Mesenchymal stem cell (in vitro differentiated cells and primary cell): ENCODE data around the gene TEX38.

ENCODE experiments used
- DNase-seq: peaks from one replicate; pipeline ENCODE4 v3.0.0-alpha.2; 2013
- H2AFZ ChIP-seq: one replicate; pipeline ENCODE4 v1.6.1; 2013; ENCODE audit warnings: low read depth, mild to moderate bottlenecking, control low read depth, inconsistent platforms, low read length, moderate library complexity
- H2AK5ac ChIP-seq: 2 replicates; pipeline ENCODE4 v1.6.1; 2013; ENCODE audit warnings: low read length, moderate library complexity, mild to moderate bottlenecking, inconsistent platforms; ENCODE audit not compliant: severe bottlenecking
- H2BK120ac ChIP-seq: one replicate; pipeline ENCODE4 v1.6.1; 2013; ENCODE audit warnings: low read depth, mild to moderate bottlenecking, inconsistent platforms, low read length, moderate library complexity
- H2BK12ac ChIP-seq, 2 experiments: one replicate each; pipeline ENCODE4 v1.6.1; 2013; ENCODE audit warnings: inconsistent platforms in 2 of 2, low read length in 2 of 2, mild to moderate bottlenecking in 2 of 2, moderate library complexity in 2 of 2, control low read depth in 1 of 2
- H2BK15ac ChIP-seq: one replicate; pipeline ENCODE4 v1.6.1; 2013; ENCODE audit warnings: mild to moderate bottlenecking, low read depth, inconsistent platforms; ENCODE audit not compliant: poor library complexity, severe bottlenecking
- H2BK5ac ChIP-seq: 2 replicates; pipeline ENCODE4 v1.6.1; 2013; ENCODE audit warnings: low read depth, mild to moderate bottlenecking, low read length, control low read depth, inconsistent platforms; ENCODE audit not compliant: poor library complexity, severe bottlenecking
- H3K14ac ChIP-seq, 2 experiments: one replicate each; pipeline ENCODE4 v1.6.1; 2013; ENCODE audit warnings: inconsistent platforms in 2 of 2, low read length in 2 of 2, control low read depth in 1 of 2, mild to moderate bottlenecking in 1 of 2, moderate library complexity in 1 of 2
- H3K18ac ChIP-seq, 2 experiments: one replicate each; pipeline ENCODE4 v1.6.1; 2013; ENCODE audit warnings: inconsistent platforms in 2 of 2, low read length in 2 of 2, control low read depth in 1 of 2, low read depth in 1 of 2, mild to moderate bottlenecking in 1 of 2
- H3K23ac ChIP-seq, 2 experiments: one replicate each; pipeline ENCODE4 v1.6.1; 2013; ENCODE audit warnings: inconsistent platforms in 2 of 2, low read length in 2 of 2, mild to moderate bottlenecking in 2 of 2, moderate library complexity in 2 of 2, control low read depth in 1 of 2
- H3K27ac ChIP-seq: 2 replicates; pipeline ENCODE4 v1.5.1; 2013; ENCODE audit warnings: mild to moderate bottlenecking, moderate library complexity, low read length, control low read depth, inconsistent platforms; ENCODE audit not compliant: poor library complexity, severe bottlenecking
- H3K27me3 ChIP-seq, 2 experiments: 2 replicates each; pipeline versions ENCODE4 v1.6.1 to v1.7.0; 2013; ENCODE audit warnings: low read length in 2 of 2, mild to moderate bottlenecking in 2 of 2, moderate library complexity in 2 of 2, control low read depth in 1 of 2, inconsistent platforms in 1 of 2; ENCODE audit not compliant: control insufficient read depth in 1 of 2, insufficient read depth in 1 of 2
- H3K36me3 ChIP-seq, 2 experiments: 2 replicates each; pipeline versions ENCODE4 v1.6.1 to v1.7.0; 2013; ENCODE audit warnings: low read length in 2 of 2, control low read depth in 1 of 2, inconsistent platforms in 1 of 2, low read depth in 1 of 2, mild to moderate bottlenecking in 1 of 2; ENCODE audit not compliant: insufficient read depth in 2 of 2, control insufficient read depth in 1 of 2
- H3K4ac ChIP-seq, 2 experiments: one replicate each; pipeline ENCODE4 v1.6.1; 2013; ENCODE audit warnings: inconsistent platforms in 2 of 2, low read length in 2 of 2, mild to moderate bottlenecking in 2 of 2, moderate library complexity in 2 of 2, control low read depth in 1 of 2, low read depth in 1 of 2
- H3K4me1 ChIP-seq: 2 replicates; pipeline ENCODE4 v1.6.1; 2013; ENCODE audit warnings: low read depth, low read length, control low read depth; ENCODE audit not compliant: control insufficient read depth, insufficient read depth
- H3K4me2 ChIP-seq: 2 replicates; pipeline ENCODE4 v1.6.1; 2013; ENCODE audit warnings: low read length, mild to moderate bottlenecking, inconsistent platforms; ENCODE audit not compliant: poor library complexity, severe bottlenecking
- H3K4me3 ChIP-seq, 2 experiments: 2 replicates each; pipeline versions ENCODE4 v1.5.1 to v1.7.0; 2013; ENCODE audit warnings: low read length in 2 of 2, mild to moderate bottlenecking in 2 of 2, control low read depth in 1 of 2, low read depth in 1 of 2; ENCODE audit not compliant: insufficient read depth in 1 of 2
- H3K79me1 ChIP-seq: replicated peaks from 2 replicates; pipeline ENCODE4 v1.6.1; 2013; ENCODE audit warnings: mild to moderate bottlenecking, control low read depth, low read length, inconsistent platforms; ENCODE audit not compliant: poor library complexity, severe bottlenecking
- H3K9ac ChIP-seq: 2 replicates; pipeline ENCODE4 v1.7.0; 2013; ENCODE audit warnings: mild to moderate bottlenecking, low read length, moderate library complexity
- H3K9me3 ChIP-seq: 2 replicates; pipeline ENCODE4 v1.7.0; 2013; ENCODE audit warnings: mild to moderate bottlenecking, low read length; ENCODE audit not compliant: control insufficient read depth
- H4K8ac ChIP-seq: one replicate; pipeline ENCODE4 v1.6.1; 2013; ENCODE audit warnings: inconsistent platforms, mild to moderate bottlenecking, low read length, moderate library complexity
- H4K91ac ChIP-seq: one replicate; pipeline ENCODE4 v1.6.1; 2013; ENCODE audit warnings: mild to moderate bottlenecking, low read length, inconsistent platforms
- WGBS: methylation state at CpG from one replicate; pipeline ENCODE4 v1.1.7; 2013; ENCODE audit warnings: mixed read lengths; 5-methylcytosine and 5-hydroxymethylcytosine counted together

The TEX38 gene

GRCh38 chr1:46639547-46639946 lies 32.1 kb upstream of the TEX38 start:
- Histone ChIP-seq H3K79me1 (peaks cover 3% of the 10 kb centered on the region), H3K4me1 (no peaks in the 10 kb centered on the region), H3K9me3 (no peaks in the 10 kb centered on the region), H2BK15ac (no peak overlapping the region), H3K18ac (no peak overlapping the region), H3K4me3 (no peak overlapping the region), H4K91ac (no peak overlapping the region), H3K4me2 (no peak overlapping the region), H2BK5ac (no peak overlapping the region), H3K14ac (no peak overlapping the region), H3K4ac (no peak overlapping the region), H4K8ac (no peak overlapping the region), H3K9ac (no peak overlapping the region), H3K23ac (no peak overlapping the region), H2AFZ (no peak overlapping the region), H3K36me3 (peaks cover 11 to 41% of the 10 kb centered on the region in 2 experiments), H3K27ac (no peak overlapping the region), H2AK5ac (peak overlapping the region; percentile 56), H2BK12ac (no peak overlapping the region), H3K27me3 (no peaks in the 10 kb centered on the region), H2BK120ac (no peak overlapping the region)
- 100% methylated on average over 1 of the region's 1 CpG for WGBS
- DNase-seq: no peak

- Histone ChIP-seq H4K91ac (no peak overlapping the region), H3K27me3 (no peaks in the 10 kb centered on the region), H2BK120ac (no peak overlapping the region), H3K4me1 (no peaks in the 10 kb centered on the region), H3K79me1 (peaks cover 3% of the 10 kb centered on the region), H3K14ac (no peak overlapping the region), H2BK5ac (no peak overlapping the region), H2AK5ac (no peak overlapping the region), H3K27ac (no peak overlapping the region), H3K9me3 (peaks cover 3% of the 10 kb centered on the region), H3K23ac (no peak overlapping the region), H4K8ac (no peak overlapping the region), H2BK15ac (no peak overlapping the region), H2AFZ (no peak overlapping the region), H3K9ac (no peak overlapping the region), H3K4me3 (no peak overlapping the region), H3K36me3 (peaks cover 0 to 18% of the 10 kb centered on the region in 2 experiments), H3K4me2 (no peak overlapping the region), H2BK12ac (peak overlapping the region in 1 of 2 experiments; percentile 65), H3K4ac (no peak overlapping the region), H3K18ac (no peak overlapping the region)
- DNase-seq: no peak
Observed at GRCh38 chr1:46642115-46642680, 29.5 kb upstream of the TEX38 start.

- Histone ChIP-seq H3K9ac (peak overlapping the region; percentile 28), H3K4me3 (no peak overlapping the region), H4K91ac (no peak overlapping the region), H2BK15ac (no peak overlapping the region), H2BK120ac (no peak overlapping the region), H3K4me2 (no peak overlapping the region), H3K36me3 (peaks cover 5 to 25% of the 10 kb centered on the region in 2 experiments), H2BK5ac (no peak overlapping the region), H3K23ac (no peak overlapping the region), H3K4ac (no peak overlapping the region), H3K4me1 (no peaks in the 10 kb centered on the region), H3K27me3 (no peaks in the 10 kb centered on the region), H4K8ac (no peak overlapping the region), H3K27ac (peak overlapping the region; percentile 81), H3K18ac (no peak overlapping the region), H2AK5ac (no peak overlapping the region), H3K79me1 (peaks cover 2% of the 10 kb centered on the region), H2AFZ (no peak overlapping the region), H3K14ac (no peak overlapping the region), H3K9me3 (peaks cover 9% of the 10 kb centered on the region), H2BK12ac (no peak overlapping the region)
- peak; percentile 94 for DNase-seq
Observed at GRCh38 chr1:46643368-46643775, 28.3 kb upstream of the TEX38 start.

GRCh38 chr1:46645815-46646214 lies 25.8 kb upstream of the TEX38 start:
- DNase-seq: no peak
- Histone ChIP-seq H3K9me3 (peaks cover 22% of the 10 kb centered on the region), H3K36me3 (peaks cover 15 to 49% of the 10 kb centered on the region in 2 experiments), H3K18ac (no peak overlapping the region), H3K27ac (no peak overlapping the region), H3K9ac (no peak overlapping the region), H3K4me3 (no peak overlapping the region), H2AFZ (no peak overlapping the region), H3K23ac (no peak overlapping the region), H4K8ac (no peak overlapping the region), H2BK120ac (no peak overlapping the region), H3K4me1 (no peaks in the 10 kb centered on the region), H3K4ac (no peak overlapping the region), H3K4me2 (no peak overlapping the region), H3K27me3 (no peaks in the 10 kb centered on the region), H2BK5ac (no peak overlapping the region), H3K14ac (no peak overlapping the region), H4K91ac (no peak overlapping the region), H2BK15ac (no peak overlapping the region), H2BK12ac (no peak overlapping the region), H3K79me1 (no peaks in the 10 kb centered on the region), H2AK5ac (no peak overlapping the region)
- WGBS: 100% methylated on average over 4 of the region's 4 CpGs
